Activated T-helper 2 cell treated with anti-CD3 and anti-CD28 coated beads, Interferon-gamma antibody, Interleukin-2, Interleukin-4, amounts not matched to agents 10 μg/mL and 5 μg/mL and 100 μg/mL, durations not matched to agents 14 hours and 24 hours and 36 hours (primary cell): ENCODE data around the gene LGR4. TPM values are rescaled to one million over a fixed set of nuclear protein-coding genes. Genes with fewer than 3 reads are reported as not detected.

Source experiments
- DNase-seq: peaks from one replicate; pipeline ENCODE4 v3.0.0; 2021; ENCODE audit warnings: low spot score
- H3K27ac Mint-ChIP-seq: one replicate; pipeline ENCODE4 v1.8.0; 2021; ENCODE audit warnings: mixed read lengths
- H3K27me3 Mint-ChIP-seq: one replicate; pipeline ENCODE4 v1.8.0; 2021; ENCODE audit warnings: low read depth, mixed read lengths
- H3K36me3 Mint-ChIP-seq: one replicate; pipeline ENCODE4 v1.8.0; 2021; ENCODE audit warnings: low read depth, mixed read lengths
- H3K4me1 Mint-ChIP-seq: one replicate; pipeline ENCODE4 v1.8.0; 2021; ENCODE audit warnings: low read depth, mixed read lengths
- H3K4me3 Mint-ChIP-seq: one replicate; pipeline ENCODE4 v1.8.0; 2021; ENCODE audit warnings: low read depth, mild to moderate bottlenecking, moderate library complexity, mixed read lengths
- H3K9me3 Mint-ChIP-seq: one replicate; pipeline ENCODE4 v1.8.0; 2021; ENCODE audit warnings: mixed read lengths
- intact Hi-C: fragments of 100-400 bp; cut with micrococcal nuclease; formaldehyde crosslinking; loops from one replicate; pipeline ENCODE4 v1.15.1; 2023
- total RNA-seq: library from RNA; stranded (reverse); gene quantifications from 2 replicates; pipeline ENCODE4 v1.2.3, GENCODE V29; 2022

Gene LGR4
- total RNA-seq, 1 donor from 2014 or later = 0.05 TPM

DNA sequence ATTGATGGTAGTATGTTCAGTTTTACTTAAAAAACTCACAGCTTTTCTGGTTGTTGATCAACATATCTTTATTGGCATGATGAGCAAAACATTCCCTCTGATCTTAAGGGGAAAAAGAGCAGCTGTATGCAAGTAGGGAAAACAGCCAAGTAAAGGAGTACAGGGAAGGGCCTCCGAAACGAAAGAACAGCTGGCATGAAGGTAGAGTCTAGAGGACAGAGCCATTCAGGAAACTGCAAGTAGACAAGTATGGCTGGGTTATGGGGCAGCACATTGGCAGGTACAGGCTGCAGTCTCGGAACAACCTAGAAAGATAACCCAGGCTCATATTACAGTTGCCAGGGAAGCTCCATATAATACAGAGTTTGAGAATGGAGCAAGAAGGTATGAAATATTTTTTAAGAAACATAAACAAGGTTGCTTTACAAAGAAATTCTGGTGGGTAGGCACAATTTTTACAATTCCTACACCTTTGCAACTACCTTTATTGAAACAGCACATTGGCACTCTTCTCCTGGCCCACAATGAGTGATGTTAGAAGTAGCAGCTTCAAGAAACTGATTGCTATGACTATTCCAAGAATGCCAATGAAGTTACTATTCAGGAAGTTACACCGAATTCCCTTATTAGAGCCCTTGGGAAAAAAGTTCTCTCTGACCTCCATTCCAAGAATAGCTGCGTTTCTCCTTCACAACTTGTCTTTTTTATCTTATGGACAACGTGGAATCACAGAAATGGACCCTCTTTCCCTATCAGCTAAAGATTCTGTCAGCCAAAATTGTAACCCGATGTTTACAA is 45.2 kb downstream of the LGR4 start:
- intact Hi-C loops = no loop called here
- no peak for DNase-seq
- Mint-ChIP-seq H3K27ac (no peak overlapping the region), H3K4me1 (no peaks in the 10 kb centered on the region), H3K9me3 (no peaks in the 10 kb centered on the region), H3K27me3 (peaks cover 2% of the 10 kb centered on the region), H3K4me3 (no peak overlapping the region), H3K36me3 (no peaks in the 10 kb centered on the region)

DNA sequence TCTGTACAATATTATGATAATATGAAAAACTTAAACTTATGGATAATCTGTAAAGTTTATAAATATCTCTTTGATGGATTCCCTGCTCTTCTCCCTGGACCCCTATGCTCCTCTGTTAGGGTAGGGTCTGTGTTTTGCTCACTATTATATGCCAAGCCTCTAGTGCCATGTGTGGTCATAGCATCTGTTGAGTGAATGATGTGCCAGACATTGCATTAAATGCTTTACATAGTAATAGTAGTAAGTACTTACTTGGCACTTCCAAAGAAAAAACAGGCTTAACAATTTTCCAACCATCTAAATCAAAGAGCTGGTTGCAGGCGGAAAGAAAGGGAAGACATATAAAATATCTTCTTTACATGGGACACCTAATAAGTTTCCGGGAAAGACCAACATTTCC is 46.8 kb downstream of the LGR4 start:
- H3K27me3 Mint-ChIP-seq = peaks cover 2% of the 10 kb centered on the region
- H3K9me3 Mint-ChIP-seq = no peaks in the 10 kb centered on the region
- no peak for DNase-seq
- intact Hi-C loops = no loop called here
- no peaks in the 10 kb centered on the region for H3K4me1 Mint-ChIP-seq
- no peaks in the 10 kb centered on the region for H3K36me3 Mint-ChIP-seq
- no peak overlapping the region for H3K4me3 Mint-ChIP-seq
- no peak overlapping the region for H3K27ac Mint-ChIP-seq

DNA sequence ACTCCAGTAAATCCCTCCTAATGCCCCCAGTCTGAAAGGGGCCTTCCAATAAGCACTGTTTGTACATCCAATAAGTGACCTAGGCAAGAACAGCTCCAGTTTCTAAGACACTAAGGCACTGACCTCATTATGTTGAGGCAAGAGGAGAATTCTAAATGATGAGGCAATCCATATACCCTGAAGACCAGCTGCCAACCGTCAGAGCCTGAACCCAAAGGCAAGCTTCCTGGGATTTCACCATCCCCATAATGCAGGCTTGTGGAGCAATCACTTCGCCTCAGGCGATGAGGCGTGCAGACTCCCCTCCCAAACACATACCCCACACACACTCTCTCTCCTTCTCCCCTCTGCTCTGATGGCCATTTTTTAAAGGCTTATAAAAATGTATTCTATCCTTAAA is 49.5 kb downstream of the LGR4 start:
- Mint-ChIP-seq H3K36me3 (no peaks in the 10 kb centered on the region), H3K9me3 (no peaks in the 10 kb centered on the region), H3K27me3 (peaks cover 2% of the 10 kb centered on the region), H3K4me3 (no peak overlapping the region), H3K27ac (no peak overlapping the region), H3K4me1 (no peaks in the 10 kb centered on the region)
- intact Hi-C loops = no loop called here
- no peak for DNase-seq

GRCh38 chr11:27421819-27422494 is 50.6 kb downstream of the LGR4 start:
- no peak for DNase-seq
- no peak overlapping the region for H3K27ac Mint-ChIP-seq
- H3K4me3 Mint-ChIP-seq = no peak overlapping the region
- H3K27me3 Mint-ChIP-seq = peaks cover 7% of the 10 kb centered on the region
- no peaks in the 10 kb centered on the region for H3K36me3 Mint-ChIP-seq
- intact Hi-C loops = no loop called here
- no peaks in the 10 kb centered on the region for H3K4me1 Mint-ChIP-seq
- H3K9me3 Mint-ChIP-seq = no peaks in the 10 kb centered on the region

- H3K4me1 Mint-ChIP-seq = no peaks in the 10 kb centered on the region
- intact Hi-C loops = no loop called here
- no peaks in the 10 kb centered on the region for H3K9me3 Mint-ChIP-seq
- H3K27me3 Mint-ChIP-seq = peaks cover 14% of the 10 kb centered on the region
- H3K36me3 Mint-ChIP-seq = no peaks in the 10 kb centered on the region
- DNase-seq = no peak
- no peak overlapping the region for H3K4me3 Mint-ChIP-seq
- no peak overlapping the region for H3K27ac Mint-ChIP-seq
These were observed 51.6 kb downstream of the LGR4 start for GRCh38 chr11:27420722-27421572.

DNA sequence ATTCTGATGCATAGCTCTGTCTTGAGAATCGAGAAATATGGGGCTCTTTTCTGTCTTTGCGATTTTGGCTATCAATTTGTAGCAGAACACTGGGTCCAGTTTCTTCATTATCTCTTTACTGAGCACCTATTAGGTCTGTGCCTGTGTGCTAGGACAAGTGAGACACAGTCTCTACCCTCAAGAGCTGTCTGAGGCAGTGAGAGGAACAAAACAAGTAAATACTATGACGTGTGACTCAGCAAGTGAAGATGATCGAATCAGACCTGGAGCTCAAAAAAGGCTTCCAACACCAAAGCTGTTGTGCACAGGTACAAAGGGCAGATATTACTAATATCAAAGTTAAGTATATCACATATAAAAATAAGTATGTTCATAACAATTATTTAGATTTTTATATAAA is 52.4 kb downstream of the LGR4 start:
- DNase-seq = no peak
- Mint-ChIP-seq H3K4me1 (no peaks in the 10 kb centered on the region), H3K4me3 (no peak overlapping the region), H3K27me3 (peaks cover 18% of the 10 kb centered on the region), H3K36me3 (no peaks in the 10 kb centered on the region), H3K9me3 (no peaks in the 10 kb centered on the region), H3K27ac (no peak overlapping the region)
- intact Hi-C loops = no loop called here

- H3K4me3 Mint-ChIP-seq = no peak overlapping the region
- no peaks in the 10 kb centered on the region for H3K36me3 Mint-ChIP-seq
- no peak overlapping the region for H3K27ac Mint-ChIP-seq
- H3K4me1 Mint-ChIP-seq = no peaks in the 10 kb centered on the region
- peaks cover 24% of the 10 kb centered on the region for H3K27me3 Mint-ChIP-seq
- no peak for DNase-seq
- H3K9me3 Mint-ChIP-seq = no peaks in the 10 kb centered on the region
- intact Hi-C loops = no loop called here
These were observed 54.2 kb downstream of the LGR4 start for GRCh38 chr11:27418356-27418755.

DNA sequence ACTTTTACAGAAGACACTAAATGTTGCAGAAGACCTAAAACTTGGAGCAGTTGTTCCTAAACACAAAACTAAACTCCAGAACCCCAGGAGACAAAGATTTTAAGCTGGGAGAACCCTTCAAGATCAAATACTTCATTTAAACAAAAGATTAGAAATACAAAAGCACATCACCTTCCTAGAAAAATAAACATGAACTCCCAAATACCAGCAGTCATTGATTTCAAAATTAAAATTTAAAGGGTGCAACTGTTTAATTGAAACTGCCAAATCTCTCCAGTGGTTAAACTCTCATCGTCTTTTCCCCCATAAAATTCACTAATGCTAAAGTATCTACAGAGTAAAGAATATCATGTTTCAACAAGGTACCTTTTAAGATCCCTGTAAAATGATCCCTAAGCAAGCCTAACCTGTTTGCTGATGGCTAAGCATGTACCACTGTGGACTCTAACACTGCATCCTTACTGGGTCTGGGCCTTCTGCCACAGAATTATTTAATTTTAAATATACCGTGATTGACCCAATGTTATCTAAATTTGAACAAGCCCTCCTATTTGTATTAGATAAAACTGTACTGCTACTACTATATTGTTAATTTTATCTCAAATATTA is 55.9 kb downstream of the LGR4 start:
- no peak for DNase-seq
- Mint-ChIP-seq H3K4me1 (no peaks in the 10 kb centered on the region), H3K36me3 (no peaks in the 10 kb centered on the region), H3K4me3 (no peak overlapping the region), H3K9me3 (no peaks in the 10 kb centered on the region), H3K27me3 (peaks cover 25% of the 10 kb centered on the region), H3K27ac (no peak overlapping the region)
- intact Hi-C loops = no loop called here

DNA sequence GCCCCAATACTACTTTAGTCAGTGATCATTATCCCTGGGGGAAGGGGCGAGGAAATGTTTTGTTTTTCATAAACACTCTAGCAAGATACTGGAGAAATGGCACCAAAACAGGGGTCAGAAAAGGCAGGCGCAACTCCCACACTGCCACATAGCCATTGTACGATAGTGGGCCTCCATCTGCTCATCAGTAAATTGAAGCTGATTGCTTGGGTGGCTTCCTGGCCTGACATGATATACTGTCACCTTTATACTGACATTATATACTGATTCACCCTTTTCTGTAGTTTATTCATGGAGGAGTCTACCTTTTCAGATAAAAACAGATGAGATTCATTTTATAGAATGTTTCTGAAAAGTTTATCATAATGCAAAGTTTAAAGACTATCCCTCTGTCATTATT is 57.9 kb downstream of the LGR4 start:
- intact Hi-C loops = no loop called here
- no peak overlapping the region for H3K27ac Mint-ChIP-seq

GRCh38 chr11:27413218-27413617 is 59.4 kb downstream of the LGR4 start:
- intact Hi-C loops = no loop called here
- H3K9me3 Mint-ChIP-seq = no peaks in the 10 kb centered on the region
- H3K4me3 Mint-ChIP-seq = no peak overlapping the region
- DNase-seq = no peak
- no peak overlapping the region for H3K27ac Mint-ChIP-seq
- H3K27me3 Mint-ChIP-seq = peaks cover 33% of the 10 kb centered on the region
- no peaks in the 10 kb centered on the region for H3K36me3 Mint-ChIP-seq
- no peaks in the 10 kb centered on the region for H3K4me1 Mint-ChIP-seq

More for the DNA sequence above, 57.9 kb downstream of the LGR4 start:
- no peak for DNase-seq
- Mint-ChIP-seq H3K36me3 (no peaks in the 10 kb centered on the region), H3K4me3 (no peak overlapping the region), H3K27me3 (peaks cover 27% of the 10 kb centered on the region), H3K4me1 (no peaks in the 10 kb centered on the region), H3K9me3 (no peaks in the 10 kb centered on the region)

DNA sequence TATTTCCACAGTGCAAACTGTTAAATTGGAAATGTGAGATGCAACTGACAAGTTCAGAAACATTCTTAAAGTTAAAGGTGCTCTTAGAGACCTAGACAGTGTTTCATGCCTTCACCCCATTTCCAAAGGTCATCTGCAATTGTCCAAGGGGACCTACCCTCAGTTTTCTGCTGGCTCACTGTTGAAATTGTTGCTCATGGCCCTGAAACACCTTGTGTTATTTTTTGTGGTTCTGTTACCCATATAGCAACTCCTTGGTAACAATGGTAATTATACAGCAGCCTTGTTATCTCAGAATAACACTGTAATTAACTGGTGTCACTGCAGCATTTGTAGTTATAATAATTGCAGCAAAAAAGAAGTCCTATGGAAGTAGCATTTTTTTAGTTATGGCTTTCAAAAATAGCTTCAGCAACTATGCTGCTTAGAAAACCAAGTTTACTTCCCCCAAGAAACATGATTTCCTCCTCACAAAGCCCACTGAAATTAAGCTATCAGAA is 60.3 kb downstream of the LGR4 start:
- DNase-seq = no peak
- intact Hi-C loops = no loop called here
- Mint-ChIP-seq H3K4me1 (no peaks in the 10 kb centered on the region), H3K9me3 (no peaks in the 10 kb centered on the region), H3K27me3 (peaks cover 32% of the 10 kb centered on the region), H3K27ac (no peak overlapping the region), H3K36me3 (no peaks in the 10 kb centered on the region), H3K4me3 (no peak overlapping the region)

- H3K4me1 Mint-ChIP-seq = no peaks in the 10 kb centered on the region
- H3K4me3 Mint-ChIP-seq = no peak overlapping the region
- intact Hi-C loops = no loop called here
- H3K27me3 Mint-ChIP-seq = peaks cover 26% of the 10 kb centered on the region
- H3K36me3 Mint-ChIP-seq = no peaks in the 10 kb centered on the region
- H3K27ac Mint-ChIP-seq = no peak overlapping the region
- no peaks in the 10 kb centered on the region for H3K9me3 Mint-ChIP-seq
- DNase-seq = no peak
These were observed 61.3 kb downstream of the LGR4 start for GRCh38 chr11:27411328-27411727.
